CD4-positive, alpha-beta T cell treated with Interleukin-1 beta for 1 hour (primary cell): ENCODE measurements around the gene SLC15A1.
"Not testable (repeated sequence)": the region's sequence is repeated elsewhere in the genome, so short reads cannot be mapped to it uniquely, and the experiment has no call there.

Source experiments
- DNase-seq, 2 donors: peaks; one replicate each; pipeline ENCODE4 v3.0.0-alpha.2; 2020 to 2022

SLC15A1 gene

GRCh38 chr13:98652721-98653462 is 99.6 kb downstream of the SLC15A1 start:
- no peak for DNase-seq

- no peak for DNase-seq
Measured at GRCh38 chr13:98652276-98652675, 100.2 kb downstream of the SLC15A1 start.

- no peak for DNase-seq
Measured at GRCh38 chr13:98651744-98652143, 100.7 kb downstream of the SLC15A1 start.

GRCh38 chr13:98650396-98651107 is 101.9 kb downstream of the SLC15A1 start:
- no peak for DNase-seq

- no peak for DNase-seq
Measured at GRCh38 chr13:98649861-98650260, 102.6 kb downstream of the SLC15A1 start.

- no peak for DNase-seq
Measured at GRCh38 chr13:98648686-98649085, 103.8 kb downstream of the SLC15A1 start.

GRCh38 chr13:98648141-98648540 is 104.3 kb downstream of the SLC15A1 start:
- DNase-seq, result no peak

GRCh38 chr13:98647121-98647520 is 105.4 kb downstream of the SLC15A1 start:
- no peak for DNase-seq

GRCh38 chr13:98643479-98643878 is 109.0 kb downstream of the SLC15A1 start:
- no peak for DNase-seq

GRCh38 chr13:98641075-98641474 is 111.4 kb downstream of the SLC15A1 start:
- no peak for DNase-seq

GRCh38 chr13:98639785-98640184 is 112.7 kb downstream of the SLC15A1 start:
- DNase-seq, result not testable (repeated sequence)

- DNase-seq, result not testable (repeated sequence)
Measured at GRCh38 chr13:98638352-98638751, 114.1 kb downstream of the SLC15A1 start.
